Stimulated activated CD8-positive, alpha-beta memory T cell treated with anti-CD3 and anti-CD28 coated beads, Interleukin-12 subunit alpha, Interleukin-12 subunit beta, amount 100 ng/mL, for 24 hours (primary cell): Measurements from ENCODE around the gene FBXO10.
A peak's percentile ranks its signal among the peaks of the same experiment; 100 is the strongest.
"Not testable (repeated sequence)": the region's sequence is repeated elsewhere in the genome, so short reads cannot be mapped to it uniquely, and the experiment has no call there.

Experiments used
- DNase-seq: peaks from one replicate; pipeline ENCODE4 v3.0.0-alpha.2; 2020; ENCODE audit errors: extremely low read depth

FBXO10 gene

GRCh38 chr9:37512437-37512836, 63.7 kb downstream of the FBXO10 start:
- no peak for DNase-seq

- no peak for DNase-seq
These were observed 64.9 kb downstream of the FBXO10 start for GRCh38 chr9:37511016-37512010.

GRCh38 chr9:37510053-37510452, 66.1 kb downstream of the FBXO10 start:
- not testable (repeated sequence) for DNase-seq

GRCh38 chr9:37509536-37509935, 66.6 kb downstream of the FBXO10 start:
- no peak for DNase-seq

GRCh38 chr9:37508834-37509206, 67.4 kb downstream of the FBXO10 start:
- no peak for DNase-seq

GRCh38 chr9:37508135-37508833, 67.9 kb downstream of the FBXO10 start:
- no peak for DNase-seq

GRCh38 chr9:37507566-37508134, 68.5 kb downstream of the FBXO10 start:
- DNase-seq: no peak

GRCh38 chr9:37504605-37505004, 71.6 kb downstream of the FBXO10 start:
- DNase-seq: no peak

- no peak for DNase-seq
These were observed 72.4 kb downstream of the FBXO10 start for GRCh38 chr9:37503736-37504135.

GRCh38 chr9:37501957-37502596, 74.1 kb downstream of the FBXO10 start:
- no peak for DNase-seq

GRCh38 chr9:37499297-37499696, 76.9 kb downstream of the FBXO10 start:
- DNase-seq: no peak

- no peak for DNase-seq
These were observed 77.7 kb downstream of the FBXO10 start for GRCh38 chr9:37498457-37498856.

GRCh38 chr9:37497320-37497719, 78.9 kb downstream of the FBXO10 start:
- no peak for DNase-seq

- DNase-seq: no peak
These were observed 80.2 kb downstream of the FBXO10 start for GRCh38 chr9:37496020-37496419.

GRCh38 chr9:37495571-37495970, 80.6 kb downstream of the FBXO10 start:
- no peak for DNase-seq

- no peak for DNase-seq
These were observed 84.2 kb downstream of the FBXO10 start for GRCh38 chr9:37491939-37492338.

- DNase-seq: no peak
These were observed 89.3 kb downstream of the FBXO10 start for GRCh38 chr9:37486616-37487548.

- no peak for DNase-seq
These were observed 89.9 kb downstream of the FBXO10 start for GRCh38 chr9:37486256-37486615.

GRCh38 chr9:37485389-37486255, 90.6 kb downstream of the FBXO10 start, which contains the start of gene POLR1E:
POLR1E (plus strand) TSS chr9:37485948; CDS start chr9:37486048, 100 bp downstream.
- DNase-seq: peak; percentile 89

- DNase-seq: no peak
These were observed 95.4 kb downstream of the FBXO10 start for GRCh38 chr9:37480759-37481158.
